Measurements from ENCODE around the gene ARL4A. TPM values are rescaled to one million over a fixed set of nuclear protein-coding genes. Genes with fewer than 3 reads are reported as not detected.
A peak's percentile ranks its signal among the peaks of the same experiment; 100 is the strongest.
"Not testable (repeated sequence)": the region's sequence is repeated elsewhere in the genome, so short reads cannot be mapped to it uniquely, and the experiment has no call there.

Gene ARL4A
- total RNA-seq, 2 experiments from 2014 or later = 10.8 to 11.3 TPM

GRCh38 chr7:12687718-12688171 lies 312 bp downstream of the ARL4A start:
- ChIA-PET CTCF (interaction anchor here (1.1 to 3.0 kb wide), 11 partner anchors 9 to 495 kb away, joined by 3 to 20 read pairs (median 5); no protein-coding TSS in a partner anchor), POLR2A (interaction anchor here (1.3 kb wide), 1 partner anchor 14 kb away, joined by 4 read pairs; no protein-coding TSS in a partner anchor)
- DNase-seq (no peak), ATAC-seq (no peak)
- H3K27ac Mint-ChIP-seq = peak overlapping the region; percentile 87
- intact Hi-C loops (cut with micrococcal nuclease) = no loop called here
- no peaks in the 10 kb centered on the region for H3K9me3 Mint-ChIP-seq
- peak overlapping the region; percentile 88 for H3K4me3 Mint-ChIP-seq
- peaks cover 27% of the 10 kb centered on the region for H3K4me1 Mint-ChIP-seq (ENCODE audit: low read depth)
- no peak for TF ChIP-seq CTCF (IDR thresholded peaks at IDR 0.05)
- H3K36me3 Mint-ChIP-seq (ENCODE audit: low read depth) = peaks cover 2% of the 10 kb centered on the region
- H3K27me3 Mint-ChIP-seq = no peaks in the 10 kb centered on the region

GRCh38 chr7:12688485-12689170 lies 1.2 kb downstream of the ARL4A start:
- H3K9me3 Mint-ChIP-seq; H3K27ac Mint-ChIP-seq; H3K36me3 Mint-ChIP-seq (ENCODE audit: low read depth); H3K27me3 Mint-ChIP-seq; intact Hi-C loops (cut with micrococcal nuclease); DNase-seq; POLR2A ChIA-PET; ATAC-seq: not testable (repeated sequence)
- Mint-ChIP-seq H3K4me1 (ENCODE audit: low read depth) (peaks cover 32% of the 10 kb centered on the region), H3K4me3 (peak overlapping the region; percentile 88)
- CTCF ChIA-PET = interaction anchor here (3.0 kb wide), 1 partner anchor 28 kb away, joined by 20 read pairs; no protein-coding TSS in a partner anchor

GRCh38 chr7:12689451-12689850 lies 2.0 kb downstream of the ARL4A start:
- no peaks in the 10 kb centered on the region for H3K27me3 Mint-ChIP-seq
- intact Hi-C loops (cut with micrococcal nuclease) = no loop called here
- peaks cover 34% of the 10 kb centered on the region for H3K4me1 Mint-ChIP-seq (ENCODE audit: low read depth)
- H3K9me3 Mint-ChIP-seq = no peaks in the 10 kb centered on the region
- no peak for TF ChIP-seq CTCF (IDR thresholded peaks at IDR 0.05)
- POLR2A ChIA-PET = no interaction called here
- no peak overlapping the region for H3K27ac Mint-ChIP-seq
- ATAC-seq (no peak), DNase-seq (no peak)
- CTCF ChIA-PET = interaction anchor here (1.0 kb wide), 1 partner anchor 14 kb away, joined by 3 read pairs; no protein-coding TSS in a partner anchor
- peaks cover 2% of the 10 kb centered on the region for H3K36me3 Mint-ChIP-seq (ENCODE audit: low read depth)
- no peak overlapping the region for H3K4me3 Mint-ChIP-seq

DNA sequence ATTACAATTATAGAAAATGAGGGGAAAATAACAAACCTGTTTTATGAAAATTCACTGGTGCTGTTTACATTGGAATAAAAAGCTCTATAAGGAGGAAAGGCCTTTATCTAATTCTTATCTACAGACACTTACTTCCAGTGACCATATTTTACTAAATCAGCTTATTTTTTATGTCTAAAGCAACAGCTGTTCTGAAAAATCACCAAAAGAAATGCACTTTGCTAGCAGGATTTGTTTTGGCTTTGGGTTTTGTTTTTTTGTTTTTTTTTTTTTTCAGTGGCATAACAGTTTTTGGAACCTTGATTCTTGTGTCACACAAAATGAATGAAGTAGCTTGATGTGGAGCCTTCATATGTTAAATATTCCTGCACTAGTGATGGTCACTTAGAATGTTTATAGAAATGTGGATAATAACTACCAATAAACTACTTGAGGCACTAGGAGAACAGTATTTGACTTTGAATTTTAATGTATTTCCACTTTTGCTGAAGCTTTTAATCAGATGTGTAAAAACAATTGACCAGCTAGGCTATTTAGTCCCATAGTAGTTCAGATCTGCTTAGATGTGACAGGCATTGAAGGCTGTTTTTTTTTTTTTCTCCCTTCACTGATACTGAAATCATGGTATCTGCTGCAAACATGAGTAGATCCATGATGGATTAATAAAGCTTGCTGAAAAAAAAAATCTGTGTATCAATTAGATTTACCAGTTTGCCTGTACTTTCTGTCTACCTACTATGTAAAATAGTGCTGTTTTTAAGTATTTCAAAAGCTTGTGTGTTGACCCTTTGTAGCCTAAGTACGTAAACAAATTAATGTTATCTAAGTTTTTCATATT lies 2.8 kb downstream of the ARL4A start:
- no peak for DNase-seq
- Mint-ChIP-seq H3K9me3 (no peaks in the 10 kb centered on the region), H3K27ac (no peak overlapping the region), H3K4me3 (no peak overlapping the region), H3K36me3 (ENCODE audit: low read depth) (peaks cover 2% of the 10 kb centered on the region), H3K27me3 (no peaks in the 10 kb centered on the region), H3K4me1 (ENCODE audit: low read depth) (peaks cover 39% of the 10 kb centered on the region)
- intact Hi-C loops (cut with micrococcal nuclease) = loop anchor here (5.0 kb wide), 1 partner anchor 572 kb away; no protein-coding TSS in a partner anchor
- TF ChIP-seq CTCF (IDR thresholded peaks at IDR 0.05) = no peak
- ChIA-PET POLR2A (no interaction called here), CTCF (interaction anchor here (1.0 kb wide), 1 partner anchor 15 kb away, joined by 3 read pairs; no protein-coding TSS in a partner anchor)
- ATAC-seq = no peak

- DNase-seq; H3K4me3 Mint-ChIP-seq; H3K27ac Mint-ChIP-seq; POLR2A ChIA-PET; ATAC-seq; H3K9me3 Mint-ChIP-seq; H3K27me3 Mint-ChIP-seq; H3K36me3 Mint-ChIP-seq (ENCODE audit: low read depth); CTCF ChIA-PET: not testable (repeated sequence)
- peaks cover 29% of the 10 kb centered on the region for H3K4me1 Mint-ChIP-seq (ENCODE audit: low read depth)
- intact Hi-C loops (cut with micrococcal nuclease) = loop anchor here (5.0 kb wide), 1 partner anchor 571 kb away; no protein-coding TSS in a partner anchor
These were observed 4.0 kb downstream of the ARL4A start for GRCh38 chr7:12691388-12691787.
